GM19035 (cell line): ENCODE measurements around the gene IGSF23.

Experiments
- ATAC-seq: cut with Tn5 transposase; IDR thresholded peaks from one replicate; pipeline ENCODE4 v1.9.1; 2021; ENCODE audit not compliant: unreplicated experiment

The IGSF23 gene, protein sequence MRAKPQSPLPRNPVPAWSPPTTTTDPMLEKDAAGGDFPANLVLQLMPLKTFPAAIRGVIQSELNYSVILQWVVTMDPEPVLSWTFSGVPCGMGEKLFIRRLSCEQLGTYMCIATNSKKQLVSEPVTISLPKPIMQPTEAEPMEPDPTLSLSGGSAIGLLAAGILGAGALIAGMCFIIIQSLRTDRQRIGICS

DNA sequence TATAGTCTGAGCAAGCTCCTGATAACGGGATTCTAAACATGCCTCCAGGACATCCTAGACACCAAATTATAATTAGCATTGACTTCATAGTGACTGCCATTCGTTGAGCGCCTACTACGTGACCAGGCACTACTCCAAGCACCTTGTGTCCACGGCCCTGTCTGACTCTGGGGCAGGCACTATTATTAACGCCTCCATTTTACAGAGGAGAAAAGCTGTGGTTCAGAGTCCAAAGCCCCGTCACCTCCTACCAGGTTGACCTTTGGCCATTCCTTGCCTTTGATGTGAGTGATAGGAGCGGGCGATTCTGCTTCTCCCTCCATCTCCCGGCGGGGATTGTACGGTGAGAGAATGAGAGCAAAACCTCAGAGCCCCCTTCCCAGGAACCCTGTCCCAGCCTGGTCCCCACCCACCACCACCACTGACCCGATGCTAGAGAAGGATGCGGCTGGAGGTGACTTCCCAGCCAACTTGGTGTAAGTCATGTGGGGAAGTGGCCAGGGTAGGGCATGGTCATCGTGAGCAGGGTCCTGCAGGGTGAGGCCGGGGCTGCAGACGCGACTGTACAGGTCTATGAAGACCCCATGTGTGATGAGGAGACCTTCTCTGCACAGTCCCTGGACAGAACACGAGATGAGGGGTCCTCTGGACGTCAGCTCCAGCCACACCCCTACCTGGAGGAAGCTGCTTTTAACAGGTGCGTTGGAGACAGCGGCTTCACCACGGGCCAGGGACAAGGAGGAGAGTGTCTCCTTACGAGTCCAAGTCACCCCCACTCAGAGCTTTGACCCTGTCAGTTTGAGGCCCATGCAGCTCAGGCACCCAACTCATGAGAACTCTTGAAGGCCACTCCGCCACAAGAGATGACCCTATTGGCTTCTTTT is at the start of gene IGSF23:
Gene IGSF23 (plus strand): TSS at position 269 of the 884 bp plus-strand sequence. CDS start 83 bp downstream, at position 352.
- no peak for ATAC-seq

DNA sequence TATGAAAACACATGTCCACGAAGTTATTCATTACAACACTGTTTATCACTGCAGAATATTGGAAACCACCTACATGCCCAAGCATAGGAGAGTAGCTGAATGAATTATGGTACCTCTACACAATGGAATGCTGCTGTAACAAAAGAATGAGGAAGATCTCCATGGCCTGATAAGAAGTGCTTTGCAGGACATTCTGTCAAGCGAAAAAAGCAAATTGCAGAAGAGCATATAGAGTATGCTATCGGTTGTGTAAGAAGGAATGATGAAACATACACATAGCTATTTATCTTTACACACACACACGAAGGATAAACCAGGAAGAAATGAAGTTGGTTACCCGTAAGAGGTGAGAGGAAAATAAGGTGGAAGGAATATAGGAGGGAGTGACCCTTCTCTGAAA is 46.4 kb upstream of the IGSF23 start:
- ATAC-seq: no peak

- no peak for ATAC-seq
Observed at GRCh38 chr19:44567745-44568144, 45.6 kb upstream of the IGSF23 start.

DNA sequence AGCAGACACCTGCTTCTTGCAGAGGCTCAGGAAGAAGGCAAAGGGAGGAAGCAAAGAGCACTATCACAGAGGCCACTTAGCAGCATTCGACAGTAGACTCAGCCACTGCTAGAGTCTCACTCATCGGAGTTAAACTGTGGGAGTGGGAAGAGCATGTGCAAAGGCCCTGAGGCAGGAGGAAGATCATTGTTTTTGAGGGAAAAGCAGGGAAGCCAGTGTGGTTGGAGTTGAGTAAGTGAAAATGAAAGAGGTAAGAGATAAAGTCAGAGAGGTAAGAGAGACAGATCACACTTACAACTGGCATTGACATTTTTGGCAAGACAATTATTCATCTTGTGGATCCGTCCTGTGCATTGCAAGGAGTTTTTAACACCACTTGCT is 42.8 kb upstream of the IGSF23 start:
- ATAC-seq: no peak

- ATAC-seq: no peak
Observed at GRCh38 chr19:44570984-44571684, 42.2 kb upstream of the IGSF23 start.

- no peak for ATAC-seq
Observed at GRCh38 chr19:44571830-44572580, 41.4 kb upstream of the IGSF23 start.

DNA sequence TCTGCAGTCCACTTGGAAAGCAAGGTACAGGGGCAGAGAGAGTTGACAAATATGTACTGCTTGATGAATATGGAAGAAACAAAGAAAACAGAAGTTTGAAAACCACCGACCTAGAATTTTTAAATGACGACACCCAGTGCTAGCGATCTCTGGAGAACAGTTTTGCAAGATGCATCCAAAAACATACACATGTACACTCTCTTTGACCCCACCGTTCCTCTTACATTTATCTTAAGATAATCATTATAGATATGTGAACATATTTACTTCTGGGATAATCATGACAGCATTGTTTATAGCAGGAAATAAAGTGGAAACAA is 40.8 kb upstream of the IGSF23 start:
- no peak for ATAC-seq

- no peak for ATAC-seq
Observed at GRCh38 chr19:44573183-44573582, 40.2 kb upstream of the IGSF23 start.

DNA sequence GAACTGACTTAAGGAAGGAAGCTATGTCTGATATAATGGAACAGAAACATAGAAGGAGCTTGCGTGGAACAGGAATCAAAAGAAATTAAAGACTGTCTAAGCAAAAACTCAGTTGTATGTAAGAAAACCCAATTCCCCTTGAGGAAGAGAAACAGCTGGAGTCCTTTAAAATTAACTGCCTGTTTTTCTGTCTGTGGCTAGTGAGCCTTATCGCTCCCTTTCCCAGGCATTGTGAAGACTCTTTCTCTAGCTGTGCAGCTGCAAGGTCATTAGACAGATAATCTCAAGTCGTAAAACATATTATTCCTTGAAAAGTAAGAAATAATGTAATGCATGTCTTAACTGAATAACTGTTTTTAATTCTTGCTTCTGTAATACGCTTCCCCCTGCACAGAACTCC is 39.7 kb upstream of the IGSF23 start:
- no peak for ATAC-seq

DNA sequence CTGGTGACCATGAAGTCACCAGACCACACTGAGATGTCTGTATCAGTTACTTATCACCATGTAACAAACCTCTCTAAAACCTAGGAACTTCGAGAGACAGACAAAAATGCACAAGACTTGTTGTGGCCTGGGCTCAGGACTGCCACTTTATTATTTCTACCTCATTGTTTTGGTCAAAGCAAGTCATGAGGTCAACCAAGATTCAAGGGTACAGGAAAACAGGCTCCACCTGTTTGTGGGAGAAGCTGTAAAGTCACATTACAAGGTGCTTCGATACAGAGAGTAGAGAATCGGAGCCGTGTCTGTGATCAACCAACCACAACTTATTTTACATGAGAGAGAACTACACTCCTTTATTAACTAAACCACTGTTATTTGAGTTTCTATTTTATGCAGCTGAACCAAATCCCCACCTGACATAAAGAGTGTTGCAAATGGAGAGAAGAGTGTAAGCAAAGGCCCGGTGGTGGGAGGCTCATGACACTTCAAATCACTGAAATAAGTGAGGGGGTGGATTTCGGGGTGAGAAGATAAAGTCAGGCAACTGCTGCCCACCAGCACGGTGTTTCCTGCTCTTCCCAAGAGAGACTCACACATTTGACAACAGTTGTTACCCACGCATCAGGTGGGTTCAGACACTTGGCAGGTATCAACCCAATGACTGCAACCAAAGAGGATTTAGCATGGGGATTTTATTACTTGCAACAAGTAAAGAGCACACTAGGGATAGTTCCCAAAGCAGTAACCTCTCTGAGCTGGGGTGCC is 39.0 kb upstream of the IGSF23 start:
- ATAC-seq: no peak

DNA sequence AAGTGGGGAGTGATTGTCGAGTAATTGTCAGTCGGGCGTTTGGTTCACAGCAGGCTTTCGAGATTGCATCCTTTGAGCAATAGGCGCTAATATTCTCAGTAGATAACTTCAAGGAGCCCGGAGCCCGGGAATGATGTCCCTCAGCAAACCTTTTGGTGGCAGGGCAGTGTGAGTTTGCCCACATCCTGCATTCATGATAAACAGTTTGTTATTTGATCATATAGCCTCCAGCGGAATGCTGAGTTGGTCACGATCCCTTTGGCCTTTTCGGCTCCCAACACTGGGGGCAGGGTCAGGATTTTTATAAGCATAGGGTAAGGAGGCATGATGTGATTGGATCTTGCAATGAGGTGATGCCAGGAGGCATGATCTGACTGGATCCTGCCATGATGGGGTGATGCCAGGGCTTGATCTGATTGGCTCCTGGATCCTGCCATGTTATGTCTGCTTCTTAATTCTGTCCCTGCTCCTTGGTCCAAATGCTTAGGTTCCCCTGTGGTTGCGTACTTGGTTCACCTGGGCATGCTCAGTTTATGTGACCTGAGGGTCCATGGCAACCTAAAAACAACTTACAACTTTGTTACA is 38.2 kb upstream of the IGSF23 start:
- no peak for ATAC-seq

DNA sequence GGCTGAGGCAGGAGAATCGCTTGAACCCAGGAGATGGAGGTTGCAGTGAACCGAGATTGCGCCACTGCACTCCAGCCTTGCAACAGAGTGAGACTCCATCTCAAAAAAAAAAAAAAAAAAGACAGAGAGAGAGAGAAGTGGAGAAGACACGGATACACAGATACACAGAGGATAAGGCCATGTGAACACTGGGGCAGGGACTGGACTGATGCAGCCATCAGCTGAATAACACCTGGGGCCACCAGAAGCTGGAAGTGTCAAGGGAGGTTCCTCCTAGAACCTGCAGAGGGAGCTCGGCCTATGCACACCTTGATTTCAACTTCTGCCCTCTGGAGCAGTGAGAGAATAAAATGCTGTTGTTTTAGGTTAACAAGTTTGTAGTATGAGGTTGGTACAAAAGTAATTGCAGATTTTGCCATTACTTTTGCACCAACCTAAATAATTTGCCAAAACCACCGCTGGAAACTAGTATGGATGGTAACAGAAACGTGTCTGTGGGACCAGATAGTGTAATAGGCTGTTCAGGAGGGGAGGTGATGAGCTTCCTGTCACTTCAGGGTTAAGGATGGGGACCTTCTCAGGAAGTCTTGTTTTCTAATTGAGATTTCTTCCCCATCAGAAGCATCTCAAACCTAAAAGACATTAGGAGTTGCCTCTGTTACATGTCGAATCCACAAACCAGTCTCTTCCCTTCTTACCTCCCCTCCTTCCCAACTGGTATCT is 36.4 kb upstream of the IGSF23 start:
- ATAC-seq: no peak

DNA sequence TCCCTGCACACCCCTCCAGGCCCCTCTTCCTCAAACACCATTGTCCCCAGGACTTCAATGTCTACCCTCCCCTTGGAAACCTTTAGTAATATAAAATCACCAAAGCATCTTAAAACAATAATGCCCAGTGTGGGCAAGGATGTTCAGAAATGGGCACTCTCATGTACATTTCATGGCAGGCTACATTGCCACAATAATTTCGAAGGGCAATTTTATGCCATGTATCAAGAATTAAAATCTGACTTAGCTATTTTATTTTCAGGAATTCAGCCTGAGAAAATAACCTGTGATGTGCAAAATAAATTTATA is 35.8 kb upstream of the IGSF23 start:
- no peak for ATAC-seq

DNA sequence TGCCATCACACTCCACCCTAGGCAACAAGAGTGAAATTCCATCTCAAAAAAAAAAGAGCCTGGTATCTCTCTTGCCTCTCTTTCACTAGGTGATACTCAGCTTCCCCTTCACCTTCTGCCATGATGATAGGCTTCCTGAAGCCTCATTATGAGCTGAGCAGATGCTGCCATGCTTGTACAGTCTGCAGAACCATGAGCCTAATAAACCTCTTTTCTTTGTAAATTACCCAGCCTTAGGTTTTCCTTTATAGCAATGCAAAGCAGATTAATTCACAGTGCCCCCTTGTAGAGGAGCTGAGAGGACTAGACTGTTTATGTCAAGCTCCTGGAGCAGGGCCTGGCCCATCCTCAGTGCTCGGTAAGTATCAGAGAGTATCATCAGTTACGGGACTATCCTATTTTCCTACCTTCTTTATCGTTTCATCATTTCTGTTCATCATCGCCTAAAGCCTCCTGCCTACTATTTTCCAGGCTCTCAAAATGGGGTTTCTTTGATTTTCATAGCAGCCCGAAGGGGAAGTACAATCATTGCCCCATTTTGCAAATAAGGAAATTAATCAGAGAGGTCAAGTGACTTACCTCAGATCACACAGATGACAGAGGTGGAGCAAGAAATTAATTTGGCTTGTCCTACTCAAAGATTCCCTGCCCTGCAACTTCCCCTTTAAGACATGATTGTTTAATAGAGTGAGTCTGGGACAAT is 33.5 kb upstream of the IGSF23 start:
- no peak for ATAC-seq

- no peak for ATAC-seq
Observed at GRCh38 chr19:44580366-44580895, 32.9 kb upstream of the IGSF23 start.

- ATAC-seq: no peak
Observed at GRCh38 chr19:44581288-44581687, 32.1 kb upstream of the IGSF23 start.

DNA sequence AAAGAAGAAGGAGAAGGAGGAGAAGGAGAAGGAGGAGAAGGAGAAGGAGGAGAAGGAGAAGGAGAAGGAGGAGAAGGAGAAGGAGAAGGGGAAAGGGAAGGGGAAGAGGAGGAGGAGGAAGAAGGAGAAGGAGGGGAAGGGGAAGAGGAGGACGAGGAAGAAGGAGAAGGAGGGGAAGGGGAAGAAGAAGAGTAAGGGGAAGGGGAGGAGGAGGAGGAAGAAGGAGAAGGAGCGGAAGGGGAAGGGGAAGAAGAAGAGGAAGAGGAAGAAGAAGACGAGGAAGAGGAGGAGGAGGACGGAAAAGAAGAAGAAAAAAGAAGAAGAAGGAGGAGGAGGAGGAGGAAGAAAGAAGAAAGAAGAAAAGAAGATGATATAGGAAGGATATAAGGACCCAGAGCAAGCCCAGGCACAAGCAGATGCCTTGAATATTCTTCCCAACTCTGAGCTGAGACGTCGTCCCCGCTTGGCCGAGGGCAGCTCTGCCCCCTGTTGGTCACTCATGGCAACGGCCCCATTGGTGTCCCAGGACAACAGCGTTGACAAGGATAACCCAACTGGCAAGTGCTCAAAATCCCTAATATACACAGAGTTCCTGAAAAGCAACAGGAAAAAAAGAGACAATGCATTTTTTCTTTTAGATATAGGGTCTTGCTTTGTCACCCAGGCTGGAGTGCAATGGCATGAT is 30.6 kb upstream of the IGSF23 start:
- no peak for ATAC-seq

- no peak for ATAC-seq
Observed at GRCh38 chr19:44585371-44586133, 27.8 kb upstream of the IGSF23 start.
